Activated CD8-positive, alpha-beta T cell treated with anti-CD3 and anti-CD28 coated beads for 36 hours (primary cell): Measurements from ENCODE around the gene LAIR2. TPM values are rescaled to one million over a fixed set of nuclear protein-coding genes. Genes with fewer than 3 reads are reported as not detected.

Source experiments
- ATAC-seq: fragments of 200-7000 bp; cut with Tn5 transposase; one replicate; pipeline ENCODE4 v1.10.0; 2021; ENCODE audit warnings: mild to moderate bottlenecking, moderate library complexity
- CTCF ChIA-PET: fragments of 350-600 bp; sonication (Branson Sonifier 250); formaldehyde crosslinking; loops from one replicate; lab custom pipeline; 2021; ENCODE audit warnings: antibody characterized with exemption; lab: Charles Lee
- POLR2A ChIA-PET: fragments of 350-600 bp; sonication (Branson Sonifier 250); formaldehyde crosslinking; loops from one replicate; lab custom pipeline; 2021; ENCODE audit warnings: antibody characterized with exemption; lab: Charles Lee
- DNase-seq: peaks from one replicate; pipeline ENCODE4 v3.0.0-alpha.2; 2020
- H3K27ac Mint-ChIP-seq: one replicate; pipeline ENCODE4 v1.8.0; 2021; ENCODE audit warnings: mild to moderate bottlenecking, mixed read lengths
- H3K27me3 Mint-ChIP-seq: one replicate; pipeline ENCODE4 v1.8.0; 2021; ENCODE audit warnings: mixed read lengths
- H3K36me3 Mint-ChIP-seq: one replicate; pipeline ENCODE4 v1.8.0; 2021; ENCODE audit warnings: low read depth, mixed read lengths
- H3K4me1 Mint-ChIP-seq: one replicate; pipeline ENCODE4 v1.8.0; 2021; ENCODE audit warnings: low read depth, mixed read lengths
- H3K4me3 Mint-ChIP-seq: one replicate; pipeline ENCODE4 v1.8.0; 2021; ENCODE audit warnings: mild to moderate bottlenecking, moderate library complexity, mixed read lengths
- H3K9me3 Mint-ChIP-seq: one replicate; pipeline ENCODE4 v1.8.0; 2021; ENCODE audit warnings: mixed read lengths
- CTCF ChIP-seq: fragments of 200-600 bp; IDR thresholded peaks from one replicate; pipeline ENCODE4 v1.8.0; 2022; ENCODE audit warnings: antibody characterized with exemption, mild to moderate bottlenecking
- intact Hi-C: fragments of 100-400 bp; cut with micrococcal nuclease; formaldehyde crosslinking; loops from one replicate; pipeline ENCODE4 v1.10.0; 2022
- total RNA-seq, 2 experiments: library from RNA; stranded (reverse); gene quantifications; one replicate each; pipeline ENCODE4 v1.2.3, GENCODE V29; 2021

LAIR2 gene
- total RNA-seq, 2 experiments from 2014 or later: 1.5 to 2.1 TPM

DNA sequence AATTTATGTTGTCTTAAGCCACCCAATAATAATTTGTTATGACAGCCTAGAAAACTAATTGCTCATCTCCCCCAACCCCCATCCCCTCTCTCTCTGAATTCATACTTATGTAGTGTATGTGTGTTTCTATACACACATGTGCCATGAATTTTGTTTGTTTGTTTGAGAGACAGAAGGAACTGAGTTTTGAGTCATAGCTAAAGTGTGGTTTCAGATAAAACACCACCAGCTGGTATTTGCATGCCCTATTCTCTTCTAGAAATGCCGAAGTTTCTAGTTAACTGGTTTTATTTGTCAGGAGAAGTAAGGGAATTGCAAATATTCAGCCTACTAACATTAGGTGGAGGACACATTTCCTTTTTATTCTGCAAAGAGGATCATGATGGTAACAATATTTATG is 53.6 kb downstream of the LAIR2 start:
- no peak for TF ChIP-seq CTCF
- Mint-ChIP-seq H3K9me3 (no peaks in the 10 kb centered on the region), H3K4me3 (no peak overlapping the region), H3K36me3 (no peaks in the 10 kb centered on the region), H3K4me1 (peaks cover 4% of the 10 kb centered on the region), H3K27ac (no peak overlapping the region), H3K27me3 (peaks cover 25% of the 10 kb centered on the region)
- ChIA-PET POLR2A (no interaction called here), CTCF (no interaction called here)
- intact Hi-C loops: no loop called here
- no peak for ATAC-seq
- DNase-seq: no peak

DNA sequence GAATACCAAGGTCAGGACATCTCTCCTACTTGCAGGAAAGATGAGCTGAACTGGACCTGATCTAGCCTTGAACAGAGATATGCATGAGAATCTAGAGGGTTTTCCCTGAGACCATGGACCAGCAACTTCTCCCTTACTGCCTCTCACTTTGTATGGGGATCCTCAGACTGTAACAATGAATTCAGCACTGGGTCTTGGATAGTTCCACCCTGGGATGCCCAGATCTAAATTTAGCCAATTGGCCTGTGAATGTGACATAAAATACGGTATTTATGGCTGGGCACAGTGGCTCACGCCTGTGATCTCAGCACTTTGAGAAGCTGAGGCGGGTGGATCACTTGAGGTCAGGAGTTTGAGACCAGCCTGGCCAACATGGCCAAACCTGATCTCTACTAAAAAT is 55.7 kb downstream of the LAIR2 start:
- H3K9me3 Mint-ChIP-seq: no peaks in the 10 kb centered on the region
- intact Hi-C loops: no loop called here
- ChIA-PET POLR2A (no interaction called here), CTCF (interaction anchor here (0.8 kb wide), 1 partner anchor 293 kb away, joined by 3 read pairs; no protein-coding TSS in a partner anchor)
- peaks cover 20% of the 10 kb centered on the region for H3K27me3 Mint-ChIP-seq
- no peak overlapping the region for H3K27ac Mint-ChIP-seq
- no peak for TF ChIP-seq CTCF
- no peaks in the 10 kb centered on the region for H3K4me1 Mint-ChIP-seq
- no peak for ATAC-seq
- H3K36me3 Mint-ChIP-seq: no peaks in the 10 kb centered on the region
- no peak for DNase-seq
- no peak overlapping the region for H3K4me3 Mint-ChIP-seq

Other genes with a start within 250 kb of the LAIR2 start
- not detected for gene LILRB5, start 245.6 kb upstream of the LAIR2 start, total RNA-seq
- not detected for gene LILRB2, start 221.7 kb upstream of the LAIR2 start, total RNA-seq
- gene LILRA5, start 189.7 kb upstream of the LAIR2 start, total RNA-seq: not detected
- not detected for gene LILRA4, start 163.7 kb upstream of the LAIR2 start, total RNA-seq
- 10 to 100 TPM; 11.3 TPM for gene LAIR1, start 137.9 kb upstream of the LAIR2 start, total RNA-seq
- gene TTYH1, start 87.4 kb upstream of the LAIR2 start, total RNA-seq: under 1 TPM in 1 of 2 experiments, not detected in 1; 0.70 TPM
- gene LENG8, start 53.6 kb upstream of the LAIR2 start, total RNA-seq: 100 to 1,000 TPM; 165 to 170 TPM
- gene LENG9, start 39.1 kb upstream of the LAIR2 start, total RNA-seq: 1 to 10 TPM; 4.3 to 5.5 TPM
- gene CDC42EP5, start 29.5 kb upstream of the LAIR2 start, total RNA-seq: under 1 TPM; 0.45 to 0.83 TPM
- gene LILRA2, start 71.0 kb downstream of the LAIR2 start, total RNA-seq: not detected
- not detected for gene LILRA1, start 90.8 kb downstream of the LAIR2 start, total RNA-seq
- 1 to 10 TPM; 1.2 to 1.6 TPM for gene LILRB1, start 127.7 kb downstream of the LAIR2 start, total RNA-seq
- gene LILRB4, start 160.2 kb downstream of the LAIR2 start, total RNA-seq: not detected
- not detected for gene KIR3DL3, start 221.6 kb downstream of the LAIR2 start, total RNA-seq
- not detected for gene KIR2DL3, start 235.7 kb downstream of the LAIR2 start, total RNA-seq